HG02840 (cell line): ENCODE measurements around the gene BCL11A.

ENCODE experiments used
- ATAC-seq: cut with Tn5 transposase; IDR thresholded peaks from one replicate; pipeline ENCODE4 v1.9.1; 2021; ENCODE audit warnings: mild to moderate bottlenecking, moderate library complexity, moderate number of reproducible peaks; ENCODE audit not compliant: unreplicated experiment, low FRiP score

Gene BCL11A

DNA sequence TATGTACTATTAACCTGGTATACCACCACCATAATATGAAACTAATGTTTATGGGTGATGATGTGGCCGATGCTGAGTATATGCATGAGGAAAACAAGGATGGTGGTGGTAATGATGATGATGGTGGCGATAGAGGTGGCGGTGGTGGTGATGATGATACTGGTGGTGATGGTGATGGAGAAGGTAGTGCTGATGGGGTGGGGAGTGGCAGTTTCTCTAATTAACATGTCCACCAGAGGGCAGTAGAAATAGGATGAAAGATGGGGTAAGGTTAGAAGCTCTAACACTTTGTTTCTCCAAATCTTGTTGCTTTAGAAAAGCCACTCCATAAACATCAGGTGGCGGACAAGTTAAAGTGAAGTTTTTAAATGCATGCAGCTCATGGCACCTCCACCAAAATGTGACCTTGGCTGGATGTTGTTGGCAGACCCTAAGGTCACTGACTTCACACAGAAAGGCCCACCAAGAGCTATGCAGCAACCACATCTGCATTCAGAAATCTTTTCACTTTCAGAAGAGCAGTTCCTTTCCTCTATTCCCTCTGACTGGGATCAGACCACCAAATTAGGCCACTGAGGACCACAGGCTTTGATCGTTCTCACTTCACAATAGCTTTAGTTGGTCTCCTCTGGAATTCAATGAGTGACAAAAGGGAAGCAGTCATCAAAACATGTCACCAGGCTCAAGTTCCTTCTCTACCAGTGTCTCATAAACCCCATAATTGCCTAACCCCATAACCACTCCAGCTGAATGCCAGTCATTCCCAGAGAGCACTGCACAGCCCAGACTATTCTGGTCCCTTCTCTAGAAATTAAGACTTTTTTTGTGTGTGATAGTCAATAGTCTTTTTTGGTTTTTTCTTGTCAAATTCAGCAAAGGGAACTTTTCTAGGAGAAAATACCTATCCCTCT, 7.5 kb upstream of the BCL11A start:
- ATAC-seq, result no peak

DNA sequence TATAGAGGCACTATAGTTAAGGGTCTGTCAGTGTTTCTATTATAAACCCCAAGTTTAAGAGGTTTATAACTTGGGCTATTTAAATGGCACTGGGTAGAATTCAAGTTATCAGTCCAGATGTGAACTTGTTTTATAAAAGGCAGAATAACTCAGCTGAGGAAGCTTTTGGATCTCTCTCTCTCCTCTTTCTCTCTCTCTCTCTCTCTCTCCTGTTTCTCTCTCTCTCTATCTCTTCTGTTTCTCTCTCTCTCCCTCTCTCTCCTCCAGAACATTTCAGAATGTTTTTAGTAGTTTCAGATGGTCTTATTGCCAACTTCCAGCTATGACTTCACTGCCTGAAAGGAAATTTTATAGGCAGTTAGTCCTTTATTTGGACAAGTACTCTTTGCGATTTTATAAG, 6.4 kb upstream of the BCL11A start:
- ATAC-seq, result no peak

GRCh38 chr2:60558536-60558935, 5.1 kb upstream of the BCL11A start:
- ATAC-seq, result no peak

DNA sequence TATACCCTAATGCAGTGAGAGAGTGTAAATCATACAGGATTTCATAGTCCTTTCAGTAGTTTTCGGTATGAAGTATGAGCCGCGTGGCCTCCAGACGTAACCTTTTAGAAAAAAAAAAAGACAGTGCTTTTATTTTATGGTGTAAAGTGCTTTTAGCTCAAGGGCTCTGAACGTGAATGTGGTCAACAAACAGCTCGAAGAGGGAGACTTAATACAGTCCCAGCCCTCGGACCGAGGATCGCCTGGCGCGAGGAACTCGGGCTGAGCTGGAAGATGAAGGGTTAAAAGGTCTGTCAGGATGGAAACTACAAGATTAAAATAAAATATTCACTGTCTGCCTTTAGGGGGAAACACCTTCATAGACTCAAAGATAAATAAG, 4.0 kb upstream of the BCL11A start:
- ATAC-seq, result no peak

DNA sequence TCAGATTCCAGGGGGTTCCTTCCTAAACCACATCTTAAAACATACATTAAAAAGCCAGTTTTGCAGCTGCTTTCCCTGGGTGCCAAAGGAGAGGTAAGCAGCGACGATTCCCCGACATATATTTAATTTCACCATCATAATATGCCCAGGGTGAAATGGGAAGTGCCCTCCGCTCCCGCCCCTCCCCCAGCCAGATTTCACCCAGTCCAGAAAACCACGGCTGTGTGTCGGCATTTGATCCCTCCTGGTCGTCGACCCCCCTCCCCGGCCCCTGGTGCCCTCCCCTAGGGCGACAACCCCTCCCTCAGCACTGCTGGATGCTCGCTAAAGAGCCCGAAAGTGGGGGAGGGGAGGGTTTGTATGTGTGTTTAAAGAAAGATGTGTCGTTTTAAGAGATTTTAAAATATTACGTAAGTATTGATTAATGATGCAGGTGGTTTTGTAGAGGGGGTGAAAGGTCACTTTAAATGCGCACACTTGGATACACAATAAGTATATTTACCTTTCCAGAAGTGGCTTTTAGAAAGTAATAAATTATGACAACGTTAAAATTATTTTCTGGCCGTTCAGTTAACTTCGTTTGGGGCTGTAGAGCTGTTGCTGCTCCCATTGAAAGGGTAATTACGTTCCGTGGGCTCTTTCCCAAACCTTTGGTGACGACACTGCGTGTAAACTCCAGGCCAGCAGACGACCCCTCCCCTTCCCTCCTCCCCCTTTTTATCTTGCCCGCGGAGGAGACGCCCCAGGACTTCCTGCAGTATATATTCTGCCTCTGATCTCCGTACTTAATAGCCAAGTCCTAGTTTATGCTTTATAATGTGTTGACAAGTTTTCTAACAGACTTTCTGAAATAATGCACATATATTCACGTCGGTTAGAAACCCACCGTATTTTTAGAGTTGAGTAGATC, 3.4 kb upstream of the BCL11A start:
- no peak for ATAC-seq

DNA sequence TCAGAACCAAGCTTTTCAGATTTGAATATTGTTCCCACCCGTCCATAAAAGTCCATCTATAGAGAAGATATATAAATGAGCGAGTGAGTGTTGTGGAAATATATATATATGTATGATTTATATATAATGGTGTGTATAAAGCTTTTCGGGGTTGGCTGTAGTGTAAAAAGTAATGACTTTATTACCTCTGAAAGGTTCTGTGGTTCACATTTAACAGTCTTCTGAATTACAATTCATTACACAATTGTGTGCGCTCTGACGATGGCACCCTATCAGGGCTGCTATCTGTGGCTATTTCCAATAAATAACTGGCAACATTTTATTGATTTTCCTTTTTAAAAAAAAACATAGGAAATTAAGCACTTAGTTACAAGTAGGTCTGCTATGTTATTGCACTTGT, 2.7 kb upstream of the BCL11A start:
- no peak for ATAC-seq

- ATAC-seq, result peak; percentile 3
Measured at GRCh38 chr2:60555783-60556139, 2.3 kb upstream of the BCL11A start.

DNA sequence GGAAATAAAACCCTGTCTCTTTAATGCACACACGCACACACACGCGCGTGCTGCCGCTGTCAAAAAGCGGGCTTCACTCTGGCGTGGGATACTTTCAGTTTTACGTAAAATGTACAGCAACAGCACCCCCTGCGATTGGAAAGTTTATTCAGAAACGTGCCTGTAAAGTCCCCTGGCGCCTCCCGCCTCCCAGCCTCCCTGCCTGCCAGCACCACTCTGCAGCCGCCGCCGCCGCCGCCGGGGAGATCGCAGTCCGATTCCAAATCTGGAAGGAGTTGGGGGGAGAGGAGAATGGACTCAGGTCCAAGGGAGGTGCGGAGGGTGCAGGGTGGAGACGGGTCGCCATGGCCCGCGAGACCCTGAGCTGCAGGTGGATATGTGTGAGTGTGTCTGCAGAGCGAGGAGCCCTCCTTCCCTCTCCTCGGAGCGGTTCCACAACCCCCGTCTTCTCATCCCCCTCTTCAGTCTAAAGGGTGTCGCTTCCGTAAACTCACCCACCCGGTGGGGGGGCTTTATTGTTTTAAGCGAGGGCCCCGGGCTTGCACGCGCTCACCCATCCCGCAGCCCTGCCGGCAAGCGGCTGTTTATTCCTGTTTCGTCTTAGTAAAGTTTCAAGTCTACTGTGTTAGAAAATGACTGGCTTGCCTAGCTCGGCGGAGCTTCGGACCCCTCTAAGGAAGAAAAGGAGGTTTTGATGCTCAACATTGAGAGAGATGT, 1.8 kb upstream of the BCL11A start:
- peak; percentile 34 for ATAC-seq

DNA sequence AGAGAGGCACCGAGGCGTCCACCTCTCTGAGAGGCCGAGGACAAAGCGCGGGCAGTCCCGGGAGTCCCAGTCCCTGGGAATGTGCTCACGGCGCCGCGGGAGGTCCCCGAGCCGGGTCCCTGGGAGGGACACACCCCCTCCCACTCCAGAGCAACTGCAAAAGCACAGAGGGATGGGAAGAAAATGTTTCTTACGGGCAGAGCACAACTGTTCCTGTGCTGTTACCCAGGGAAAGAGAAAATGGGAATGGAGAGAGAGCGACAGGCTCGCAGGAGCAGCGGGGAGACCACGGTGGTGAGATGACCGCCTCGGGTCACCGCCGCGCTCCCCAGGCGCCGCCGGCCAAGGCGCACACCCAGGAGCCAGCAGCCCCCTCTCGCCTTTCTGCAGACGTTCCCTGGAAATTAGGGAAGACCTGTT, 1.2 kb upstream of the BCL11A start:
- peak; percentile 0 for ATAC-seq

DNA sequence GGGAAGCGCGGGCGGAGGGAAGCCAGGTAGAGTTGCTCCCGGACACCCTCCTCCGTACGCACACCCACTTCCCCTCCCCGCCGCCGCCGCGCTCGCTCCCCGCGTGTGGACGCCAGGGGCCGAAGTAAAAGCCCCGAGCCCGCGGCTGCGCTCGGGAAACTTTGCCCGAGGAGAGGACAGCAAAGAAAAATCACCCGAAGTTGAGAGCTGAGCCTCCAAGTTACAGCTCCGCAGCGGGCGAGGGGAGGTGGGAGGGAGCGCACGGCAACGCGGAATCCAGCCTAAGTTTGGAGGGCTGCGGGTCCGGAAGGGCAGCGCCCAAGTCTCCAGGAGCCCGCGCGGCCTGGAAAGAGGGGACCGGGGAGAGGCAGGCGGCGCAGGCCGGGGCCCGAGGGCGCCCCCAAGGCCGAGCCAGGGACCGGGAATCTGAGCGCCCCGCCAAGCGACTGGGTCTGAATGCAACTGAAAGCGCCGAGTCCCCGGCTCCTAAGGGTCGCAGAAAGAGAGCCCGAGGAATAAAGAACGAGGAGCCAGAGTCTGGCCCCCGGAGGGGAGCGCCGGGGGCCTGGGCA, 706 bp upstream of the BCL11A start:
- ATAC-seq, result no peak

DNA sequence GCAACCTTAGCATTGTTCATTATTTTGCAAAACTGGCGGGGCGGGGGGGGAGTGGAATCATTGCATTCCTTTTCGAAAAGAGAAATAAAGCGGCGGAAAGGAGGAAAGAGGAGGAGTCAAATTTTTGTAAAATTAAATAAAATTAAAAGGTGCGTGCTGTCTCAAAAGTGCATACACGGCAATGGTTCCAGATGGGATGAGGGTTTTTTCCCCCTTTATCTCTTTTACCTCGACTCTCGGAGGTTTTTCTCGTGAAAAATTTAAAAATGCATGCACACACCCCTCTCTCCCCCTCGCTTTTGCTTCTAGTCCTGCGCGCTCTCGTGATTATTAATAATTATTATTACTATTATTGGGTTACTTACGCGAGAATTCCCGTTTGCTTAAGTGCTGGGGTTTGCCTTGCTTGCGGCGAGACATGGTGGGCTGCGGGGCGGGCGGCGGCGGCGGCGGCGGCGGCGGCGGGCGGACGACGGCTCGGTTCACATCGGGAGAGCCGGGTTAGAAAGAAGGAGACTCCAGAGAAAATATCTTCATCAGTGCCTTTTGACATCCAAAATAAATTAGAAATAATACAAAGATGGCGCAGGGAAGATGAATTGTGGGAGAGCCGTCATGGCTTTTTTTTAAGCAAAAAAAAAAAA, 481 bp downstream of the BCL11A start:
- no peak for ATAC-seq

DNA sequence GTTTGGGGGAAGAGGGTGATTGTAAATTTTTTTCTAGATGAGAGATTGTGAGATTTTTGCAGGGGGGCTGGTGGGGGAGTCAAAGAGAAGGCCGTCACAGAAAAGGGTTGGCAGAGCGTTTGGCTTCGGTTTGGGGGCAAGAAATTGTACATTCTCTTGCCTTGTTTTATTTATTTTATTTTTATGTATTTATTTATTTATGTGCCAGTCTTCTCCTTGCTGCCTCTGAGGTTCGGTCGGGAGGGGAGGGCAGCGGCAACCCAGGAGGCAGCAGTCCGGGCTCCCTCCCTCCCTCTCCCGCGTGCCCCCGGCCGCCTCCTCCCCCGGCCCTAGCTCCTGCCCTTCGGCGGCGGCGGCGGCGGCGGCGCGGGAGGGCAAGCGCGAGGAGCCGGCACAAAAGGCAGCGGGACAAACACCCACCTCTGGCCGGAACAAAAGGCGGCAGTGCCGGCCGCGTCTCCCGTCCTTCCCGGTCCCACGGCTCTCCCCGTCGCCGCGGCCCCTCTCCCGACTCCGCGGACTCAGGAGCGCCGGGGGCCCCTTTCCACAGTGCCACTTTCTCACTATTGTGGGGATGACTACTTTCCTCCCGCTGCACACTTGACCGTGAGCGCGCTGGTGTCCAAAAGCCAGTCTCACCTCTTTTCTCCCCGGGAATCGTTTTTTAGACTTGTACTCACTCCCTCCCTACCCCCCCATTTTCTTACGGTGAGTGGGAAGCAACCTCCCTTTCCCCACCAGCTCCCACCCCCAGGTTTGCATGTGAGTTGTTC, 1.2 kb downstream of the BCL11A start:
- ATAC-seq, result no peak

GRCh38 chr2:60551240-60552077, 2.0 kb downstream of the BCL11A start:
- no peak for ATAC-seq

- ATAC-seq, result no peak
Measured at GRCh38 chr2:60550984-60551239, 2.5 kb downstream of the BCL11A start.

DNA sequence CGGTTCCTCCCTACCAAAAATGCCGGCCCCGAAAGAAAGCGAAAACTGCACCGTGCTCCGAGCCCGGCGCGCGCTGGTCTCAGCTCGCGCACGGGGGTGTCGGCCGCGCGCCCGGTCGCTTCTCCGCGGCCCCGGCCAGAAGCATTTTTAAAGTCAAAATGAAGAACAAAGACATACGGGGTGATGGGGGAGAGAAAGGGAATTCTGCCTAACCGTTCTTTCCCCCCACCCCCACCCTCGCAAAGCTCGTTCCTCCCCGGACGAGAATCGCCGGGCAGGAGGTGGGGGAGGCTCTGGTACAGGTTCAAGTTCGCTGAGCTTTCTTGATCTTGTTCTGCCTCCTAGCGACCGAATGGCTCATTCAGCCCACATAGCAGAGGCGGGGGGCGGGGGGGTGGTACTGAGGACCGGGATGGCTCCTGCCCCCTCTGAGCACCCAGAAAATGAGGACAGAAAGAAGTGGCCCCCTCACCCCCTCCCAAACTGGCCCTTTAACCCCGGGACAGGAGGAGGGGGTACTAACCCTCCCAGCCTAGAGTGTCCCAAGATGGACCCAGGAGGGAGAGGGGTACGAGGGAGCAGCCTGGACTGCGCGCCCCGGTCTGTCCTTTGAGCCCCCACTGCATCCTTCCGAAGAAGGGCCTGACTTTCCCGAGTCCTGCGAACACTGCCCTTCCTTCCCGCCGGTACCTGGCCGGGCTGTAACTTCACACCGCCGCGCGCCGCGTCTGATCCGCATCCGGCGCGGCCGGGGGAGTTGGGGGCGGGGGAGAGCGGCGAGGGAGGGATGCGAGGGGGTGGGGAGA, 3.1 kb downstream of the BCL11A start:
- peak; percentile 46 for ATAC-seq

DNA sequence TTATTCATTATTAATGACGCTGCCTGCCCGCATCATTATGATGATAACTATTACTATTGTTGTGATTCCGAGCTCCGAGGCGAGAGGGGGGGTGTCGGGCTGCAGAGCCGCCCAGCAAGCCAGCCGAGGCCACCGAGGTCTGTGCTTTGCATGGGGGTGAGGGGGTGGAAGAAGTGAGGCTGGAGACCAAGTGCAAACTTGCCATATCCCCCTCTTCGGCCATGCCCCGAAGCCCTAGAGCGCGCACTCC, 3.6 kb downstream of the BCL11A start:
- no peak for ATAC-seq

DNA sequence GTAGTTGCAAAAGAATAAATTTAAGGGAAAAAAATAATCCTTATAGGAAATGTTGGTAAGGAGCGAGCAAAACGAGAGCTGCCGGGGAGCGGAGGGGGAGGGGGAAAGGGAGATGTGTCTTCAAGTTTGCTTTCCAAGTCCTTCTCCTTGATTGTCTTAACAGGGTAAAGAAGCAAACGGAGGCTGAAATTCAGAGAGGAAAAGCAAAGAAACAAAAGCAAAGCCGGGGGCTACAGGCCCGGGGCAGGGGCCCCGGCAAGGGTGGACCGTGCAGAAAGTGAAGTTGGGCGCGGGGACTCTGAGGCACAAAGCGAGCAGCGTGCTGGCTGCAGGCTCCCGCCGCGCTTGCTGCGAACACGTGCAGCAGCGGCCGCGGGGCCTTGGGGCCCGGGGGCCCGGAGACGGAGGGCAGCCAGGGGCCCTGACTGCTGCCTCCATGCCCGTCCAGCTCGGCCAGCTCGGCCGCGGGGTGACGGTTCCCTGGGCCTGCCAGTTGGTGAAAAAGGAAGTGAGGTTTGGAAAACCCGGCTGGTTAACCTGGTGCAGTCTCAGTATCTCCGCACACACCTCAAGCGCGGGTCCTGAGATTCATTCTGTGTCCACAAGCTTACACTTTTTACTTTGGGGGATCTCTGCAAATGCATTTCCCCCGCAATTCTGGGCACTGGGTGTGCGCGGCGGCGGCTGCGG, 4.1 kb downstream of the BCL11A start:
- no peak for ATAC-seq

DNA sequence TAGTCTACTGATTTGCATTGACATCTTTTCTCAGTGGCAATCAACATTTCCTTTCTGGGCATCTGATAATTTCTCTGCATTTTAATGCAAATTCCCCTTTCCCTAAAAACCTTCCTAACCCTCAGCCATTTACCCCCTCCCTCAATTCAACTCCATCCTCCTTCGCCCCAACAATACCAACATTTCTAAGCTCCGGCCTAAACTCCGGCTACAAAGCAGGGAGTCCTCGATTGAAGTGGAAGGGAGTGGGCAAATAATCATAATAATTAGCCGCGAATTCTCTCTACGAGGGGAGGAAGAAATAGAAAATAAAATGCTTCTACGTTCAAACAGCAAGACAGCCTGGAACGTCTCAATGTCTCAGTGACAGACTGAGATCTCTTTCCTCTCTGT, 4.6 kb downstream of the BCL11A start:
- ATAC-seq, result no peak
